Measurements from ENCODE around the gene STING1.
"Not testable (repeated sequence)": the region's sequence is repeated elsewhere in the genome, so short reads cannot be mapped to it uniquely, and the experiment has no call there.

The STING1 gene

GRCh38 chr5:139524446-139524845 is 41.9 kb upstream of the STING1 start:
- DNase-seq (ENCODE audit: low spot score) = no peak
- in situ Hi-C loops (cut with MboI; ENCODE audit: low pct_unique_long_range_greater_than_20kb, low sequenced_read_pairs, unreplicated experiment) = no loop called here
- TF ChIP-seq CTCF (IDR thresholded peaks at IDR 0.05; ENCODE audit: extremely low read depth, insufficient read depth, missing control alignments) = no peak

GRCh38 chr5:139523635-139524445 is 41.3 kb upstream of the STING1 start:
- in situ Hi-C loops (cut with MboI; ENCODE audit: low pct_unique_long_range_greater_than_20kb, low sequenced_read_pairs, unreplicated experiment) = no loop called here
- TF ChIP-seq CTCF (IDR thresholded peaks at IDR 0.05; ENCODE audit: extremely low read depth, insufficient read depth, missing control alignments) = no peak
- no peak for DNase-seq (ENCODE audit: low spot score)

GRCh38 chr5:139517683-139518564 is 35.4 kb upstream of the STING1 start:
- in situ Hi-C loops (cut with MboI; ENCODE audit: low pct_unique_long_range_greater_than_20kb, low sequenced_read_pairs, unreplicated experiment) = loop anchor here (5.0 kb wide), 1 partner anchor 96 kb away; no protein-coding TSS in a partner anchor
- peak; percentile 92 for DNase-seq (ENCODE audit: low spot score)
- peak; percentile 98 for TF ChIP-seq CTCF (IDR thresholded peaks at IDR 0.05; ENCODE audit: extremely low read depth, insufficient read depth, missing control alignments)

- TF ChIP-seq CTCF (IDR thresholded peaks at IDR 0.05; ENCODE audit: extremely low read depth, insufficient read depth, missing control alignments) = no peak
- no peak for DNase-seq (ENCODE audit: low spot score)
- in situ Hi-C loops (cut with MboI; ENCODE audit: low pct_unique_long_range_greater_than_20kb, low sequenced_read_pairs, unreplicated experiment) = no loop called here
Observed at GRCh38 chr5:139514486-139514856, 31.9 kb upstream of the STING1 start.

- TF ChIP-seq CTCF (IDR thresholded peaks at IDR 0.05; ENCODE audit: extremely low read depth, insufficient read depth, missing control alignments) = no peak
- in situ Hi-C loops (cut with MboI; ENCODE audit: low pct_unique_long_range_greater_than_20kb, low sequenced_read_pairs, unreplicated experiment) = no loop called here
- DNase-seq (ENCODE audit: low spot score) = no peak
Observed at GRCh38 chr5:139513852-139514485, 31.4 kb upstream of the STING1 start.

- peak; percentile 90 for TF ChIP-seq CTCF (IDR thresholded peaks at IDR 0.05; ENCODE audit: extremely low read depth, insufficient read depth, missing control alignments)
- in situ Hi-C loops (cut with MboI; ENCODE audit: low pct_unique_long_range_greater_than_20kb, low sequenced_read_pairs, unreplicated experiment) = not testable (repeated sequence)
- peak; percentile 71 for DNase-seq (ENCODE audit: low spot score)
Observed at GRCh38 chr5:139513434-139513833, 30.9 kb upstream of the STING1 start.
